Suprapubic skin (tissue), 4 donors: Measurements from ENCODE around the gene DNAJC4. TPM values are rescaled to one million over a fixed set of nuclear protein-coding genes. Genes with fewer than 3 reads are reported as not detected.

Experiments
- DNase-seq, 2 donors: peaks; one replicate each; pipeline ENCODE4 v3.0.0-alpha.2; 2019; ENCODE audit warnings: low spot score in 2 of 2
- H3K27ac ChIP-seq: fragments of 200-600 bp; sonication (generic); one replicate; pipeline ENCODE4 v1.5.1; 2019
- H3K27me3 ChIP-seq: fragments of 200-600 bp; sonication (generic); one replicate; pipeline ENCODE4 v1.5.1; 2019
- H3K36me3 ChIP-seq: fragments of 200-600 bp; sonication (generic); one replicate; pipeline ENCODE4 v1.5.1; 2019
- H3K4me1 ChIP-seq: fragments of 200-600 bp; sonication (generic); one replicate; pipeline ENCODE4 v1.5.1; 2019
- H3K4me3 ChIP-seq: fragments of 200-600 bp; sonication (generic); one replicate; pipeline ENCODE4 v1.5.1; 2019; ENCODE audit warnings: mild to moderate bottlenecking
- H3K9me3 ChIP-seq: fragments of 200-600 bp; sonication (generic); one replicate; pipeline ENCODE4 v1.5.1; 2019
- CTCF ChIP-seq, 2 donors: fragments of 200-600 bp in 1 of 2; fragments of 450-650 bp in 1 of 2; sonication (generic) in 1 of 2; IDR thresholded peaks; one replicate each; pipeline ENCODE4 v1.5.1; 2016 to 2019; ENCODE audit warnings: antibody characterized with exemption in 2 of 2, mild to moderate bottlenecking in 1 of 2, moderate library complexity in 1 of 2
- EP300 ChIP-seq: sonication (generic); formaldehyde crosslinking; IDR thresholded peaks from one replicate; pipeline ENCODE4 v1.6.1; 2017; ENCODE audit warnings: antibody characterized with exemption
- POLR2A ChIP-seq, 2 donors: fragments of 450-650 bp; IDR thresholded peaks; one replicate each; pipeline ENCODE4 v1.6.1; 2017; ENCODE audit warnings: antibody characterized with exemption in 2 of 2, mild to moderate bottlenecking in 2 of 2, moderate library complexity in 2 of 2
- POLR2AphosphoS5 ChIP-seq, 3 donors: sonication (generic); formaldehyde crosslinking; IDR thresholded peaks; one replicate each; pipeline ENCODE4 v1.6.1; 2017; ENCODE audit warnings: antibody characterized with exemption in 3 of 3
- WGBS: methylation state at CpG from one replicate; pipeline ENCODE4 v1.1.5; 2018; 5-methylcytosine and 5-hydroxymethylcytosine counted together
- total RNA-seq, 4 donors: library from RNA; depleted of rRNA; stranded (reverse); fragments of >200 nt; gene quantifications; one replicate each; pipeline ENCODE4 v1.1.0, GENCODE V29; 2016

The DNAJC4 gene
- total RNA-seq, 4 donors from 2014 or later: 26.9 to 55.1 (median 37.3) TPM

GRCh38 chr11:64269540-64270220, 39.3 kb downstream of the DNAJC4 start:
- Histone ChIP-seq H3K4me1 (peaks cover 37% of the 10 kb centered on the region), H3K27ac (peak overlapping the region; percentile 95)

GRCh38 chr11:64275031-64275800, 44.9 kb downstream of the DNAJC4 start:
- H3K27me3 ChIP-seq: no peaks in the 10 kb centered on the region
- no peak for DNase-seq
- peaks cover 24% of the 10 kb centered on the region for H3K4me1 ChIP-seq
- no peak overlapping the region for H3K4me3 ChIP-seq
- WGBS: 88% methylated on average over 14 of the region's 15 CpGs
- H3K36me3 ChIP-seq: peaks cover 14% of the 10 kb centered on the region
- TF ChIP-seq CTCF (IDR thresholded peaks at IDR 0.05): no peak
- no peak for TF ChIP-seq POLR2A (IDR thresholded peaks at IDR 0.05)
- TF ChIP-seq EP300: no peak
- TF ChIP-seq POLR2AphosphoS5 (IDR thresholded peaks at IDR 0.05): no peak
- no peaks in the 10 kb centered on the region for H3K9me3 ChIP-seq
- no peak overlapping the region for H3K27ac ChIP-seq

More at GRCh38 chr11:64269540-64270220, 39.3 kb downstream of the DNAJC4 start:
- Histone ChIP-seq H3K36me3 (peaks cover 18% of the 10 kb centered on the region), H3K27me3 (no peaks in the 10 kb centered on the region), H3K9me3 (no peaks in the 10 kb centered on the region), H3K4me3 (peak overlapping the region; percentile 69)
- WGBS: 0% methylated on average over 23 of the region's 58 CpGs
- peak in 1 of 2 donors; percentile 14 for TF ChIP-seq CTCF (IDR thresholded peaks at IDR 0.05)
- TF ChIP-seq POLR2AphosphoS5 (IDR thresholded peaks at IDR 0.05): peak; percentile 29 to 96 (median 95)
- no peak for TF ChIP-seq EP300
- TF ChIP-seq POLR2A (IDR thresholded peaks at IDR 0.05): peak in 1 of 2 donors; percentile 19
- DNase-seq: peak; percentile 99

GRCh38 chr11:64275841-64276240, 45.5 kb downstream of the DNAJC4 start:
- H3K27ac ChIP-seq: no peak overlapping the region
- H3K4me1 ChIP-seq: peaks cover 24% of the 10 kb centered on the region
- WGBS: 79% methylated on average over 1 of the region's 2 CpGs

GRCh38 chr11:64276653-64277431, 46.5 kb downstream of the DNAJC4 start:
- WGBS: 76% methylated on average over 6 of the region's 17 CpGs
- DNase-seq: no peak
- H3K27ac ChIP-seq: peak overlapping the region; percentile 7
- H3K36me3 ChIP-seq: peaks cover 14% of the 10 kb centered on the region
- H3K4me3 ChIP-seq: no peak overlapping the region
- H3K4me1 ChIP-seq: peaks cover 19% of the 10 kb centered on the region
- no peak for TF ChIP-seq POLR2AphosphoS5 (IDR thresholded peaks at IDR 0.05)
- TF ChIP-seq CTCF (IDR thresholded peaks at IDR 0.05): no peak
- no peak for TF ChIP-seq POLR2A (IDR thresholded peaks at IDR 0.05)
- TF ChIP-seq EP300: no peak
- H3K9me3 ChIP-seq: no peaks in the 10 kb centered on the region
- H3K27me3 ChIP-seq: no peaks in the 10 kb centered on the region

More at GRCh38 chr11:64275841-64276240, 45.5 kb downstream of the DNAJC4 start:
- no peaks in the 10 kb centered on the region for H3K27me3 ChIP-seq
- H3K36me3 ChIP-seq: peaks cover 14% of the 10 kb centered on the region
- no peaks in the 10 kb centered on the region for H3K9me3 ChIP-seq
- no peak overlapping the region for H3K4me3 ChIP-seq
- no peak for DNase-seq
- TF ChIP-seq EP300: no peak
- TF ChIP-seq CTCF (IDR thresholded peaks at IDR 0.05): no peak
- no peak for TF ChIP-seq POLR2AphosphoS5 (IDR thresholded peaks at IDR 0.05)
- no peak for TF ChIP-seq POLR2A (IDR thresholded peaks at IDR 0.05)
